Middle frontal gyrus (tissue), 1 donor: ENCODE data around the gene ZSCAN1.

Source experiments
- DNase-seq: peaks from one replicate; pipeline ENCODE4 v3.0.0-alpha.2; 2015; ENCODE audit warnings: low spot score; ENCODE audit errors: extremely low spot score

Gene ZSCAN1

GRCh38 chr19:58040751-58041525 is 7.1 kb downstream of the ZSCAN1 start:
- no peak for DNase-seq

- no peak for DNase-seq
Measured at GRCh38 chr19:58042495-58043340, 8.9 kb downstream of the ZSCAN1 start.

GRCh38 chr19:58044391-58044790 is 10.6 kb downstream of the ZSCAN1 start:
- DNase-seq: no peak

- no peak for DNase-seq
Measured at GRCh38 chr19:58044886-58045285, 11.1 kb downstream of the ZSCAN1 start.

- DNase-seq: no peak
Measured at GRCh38 chr19:58045411-58046050, 11.7 kb downstream of the ZSCAN1 start.

- DNase-seq: no peak
Measured at GRCh38 chr19:58046856-58047255, 13.0 kb downstream of the ZSCAN1 start.

- DNase-seq: no peak
Measured at GRCh38 chr19:58047672-58048071, 13.8 kb downstream of the ZSCAN1 start.

- DNase-seq: no peak
Measured at GRCh38 chr19:58052256-58052655, 18.4 kb downstream of the ZSCAN1 start.

- DNase-seq: no peak
Measured at GRCh38 chr19:58053480-58054156, 19.8 kb downstream of the ZSCAN1 start.

- peak; percentile 22 for DNase-seq
Measured at GRCh38 chr19:58054901-58055874, 21.4 kb downstream of the ZSCAN1 start.

- no peak for DNase-seq
Measured at GRCh38 chr19:58056261-58056660, 22.4 kb downstream of the ZSCAN1 start.

- no peak for DNase-seq
Measured at GRCh38 chr19:58056861-58057260, 23.0 kb downstream of the ZSCAN1 start.

- DNase-seq: no peak
Measured at GRCh38 chr19:58058467-58058866, 24.6 kb downstream of the ZSCAN1 start.

- peak; percentile 81 for DNase-seq
Measured at GRCh38 chr19:58059003-58059670, 25.3 kb downstream of the ZSCAN1 start, which contains the start of gene ZNF135. ZNF135 (plus strand) TSS chr19:58059282; CDS start chr19:58060003, 721 bp downstream.

- no peak for DNase-seq
Measured at GRCh38 chr19:58059671-58060078, 25.9 kb downstream of the ZSCAN1 start.

GRCh38 chr19:58060231-58060630 is 26.4 kb downstream of the ZSCAN1 start:
- DNase-seq: no peak

- DNase-seq: no peak
Measured at GRCh38 chr19:58063712-58064111, 29.9 kb downstream of the ZSCAN1 start.

- no peak for DNase-seq
Measured at GRCh38 chr19:58067240-58067912, 33.6 kb downstream of the ZSCAN1 start.

- no peak for DNase-seq
Measured at GRCh38 chr19:58079792-58080191, 46.0 kb downstream of the ZSCAN1 start.
